Measurements from ENCODE around the gene CERCAM.
A peak's percentile ranks its signal among the peaks of the same experiment; 100 is the strongest.
"Not testable (repeated sequence)": the region's sequence is repeated elsewhere in the genome, so short reads cannot be mapped to it uniquely, and the experiment has no call there.

Gene CERCAM

GRCh38 chr9:128393145-128393775 is 27.4 kb upstream of the CERCAM start:
- DNase-seq (ENCODE audit: low spot score) = no peak

GRCh38 chr9:128393970-128394369 is 26.7 kb upstream of the CERCAM start:
- no peak for DNase-seq (ENCODE audit: low spot score)

- no peak for DNase-seq (ENCODE audit: low spot score)
These were observed 26.1 kb upstream of the CERCAM start for GRCh38 chr9:128394379-128395168.

GRCh38 chr9:128396970-128397613 is 23.6 kb upstream of the CERCAM start:
- DNase-seq (ENCODE audit: low spot score) = no peak

- DNase-seq (ENCODE audit: low spot score) = no peak
These were observed 22.8 kb upstream of the CERCAM start for GRCh38 chr9:128397831-128398230.

GRCh38 chr9:128399861-128400260 is 20.8 kb upstream of the CERCAM start:
- DNase-seq (ENCODE audit: low spot score) = no peak

- DNase-seq (ENCODE audit: low spot score) = no peak
These were observed 16.1 kb upstream of the CERCAM start for GRCh38 chr9:128404560-128404959.

GRCh38 chr9:128405077-128405779 is 15.4 kb upstream of the CERCAM start:
- DNase-seq (ENCODE audit: low spot score) = no peak

- no peak for DNase-seq (ENCODE audit: low spot score)
These were observed 14.9 kb upstream of the CERCAM start for GRCh38 chr9:128405780-128406171.

- DNase-seq (ENCODE audit: low spot score) = no peak
These were observed 13.7 kb upstream of the CERCAM start for GRCh38 chr9:128406848-128407391.

GRCh38 chr9:128408963-128409431 is 11.7 kb upstream of the CERCAM start:
- DNase-seq (ENCODE audit: low spot score) = no peak

- DNase-seq (ENCODE audit: low spot score) = no peak
These were observed 11.2 kb upstream of the CERCAM start for GRCh38 chr9:128409450-128409849.

- no peak for DNase-seq (ENCODE audit: low spot score)
These were observed 10.7 kb upstream of the CERCAM start for GRCh38 chr9:128409978-128410377.

GRCh38 chr9:128411364-128412119 is 9.1 kb upstream of the CERCAM start:
- no peak for DNase-seq (ENCODE audit: low spot score)

GRCh38 chr9:128412120-128412790 is 8.4 kb upstream of the CERCAM start:
- peak; percentile 37 for DNase-seq (ENCODE audit: low spot score)

GRCh38 chr9:128413728-128414127 is 6.9 kb upstream of the CERCAM start:
- DNase-seq (ENCODE audit: low spot score) = not testable (repeated sequence)

- no peak for DNase-seq (ENCODE audit: low spot score)
These were observed 6.2 kb upstream of the CERCAM start for GRCh38 chr9:128414461-128414860.

- DNase-seq (ENCODE audit: low spot score) = no peak
These were observed 5.4 kb upstream of the CERCAM start for GRCh38 chr9:128415281-128415680.

- DNase-seq (ENCODE audit: low spot score) = no peak
These were observed 4.6 kb upstream of the CERCAM start for GRCh38 chr9:128416014-128416413.

- no peak for DNase-seq (ENCODE audit: low spot score)
These were observed 4.1 kb upstream of the CERCAM start for GRCh38 chr9:128416432-128417019.

All from CD4-positive, alpha-beta T cell treated with Interleukin-15 for 4 hours (primary cell).